HUES64 (cell line): ENCODE data around the gene POC1A.

Experiments
- H3K27ac ChIP-seq: 2 replicates; pipeline ENCODE4 v1.7.0; 2013; ENCODE audit warnings: low read depth, low read length, inconsistent platforms
- H3K27me3 ChIP-seq: 2 replicates; pipeline ENCODE4 v1.6.1; 2013; ENCODE audit warnings: mild to moderate bottlenecking, low read length; ENCODE audit not compliant: insufficient read depth
- H3K36me3 ChIP-seq: 2 replicates; pipeline ENCODE4 v1.6.1; 2013; ENCODE audit warnings: mild to moderate bottlenecking, low read length; ENCODE audit not compliant: insufficient read depth
- H3K4me1 ChIP-seq: 2 replicates; pipeline ENCODE4 v1.6.1; 2013; ENCODE audit warnings: mild to moderate bottlenecking, low read length, moderate library complexity; ENCODE audit not compliant: insufficient read depth
- H3K4me3 ChIP-seq: 2 replicates; pipeline ENCODE4 v1.5.1; 2013; ENCODE audit warnings: mild to moderate bottlenecking, low read length, moderate library complexity
- H3K9ac ChIP-seq: 2 replicates; pipeline ENCODE4 v1.6.1; 2013; ENCODE audit warnings: mild to moderate bottlenecking, low read depth, low read length
- H3K9me3 ChIP-seq: 2 replicates; pipeline ENCODE4 v1.6.1; 2013; ENCODE audit warnings: low read depth, low read length; ENCODE audit not compliant: insufficient read depth
- WGBS: fragments of 150-250, 120-280 bp; methylation state at CpG from one replicate; pipeline ENCODE4 v1.1.7; 2013; ENCODE audit warnings: missing lambda C conversion rate; 5-methylcytosine and 5-hydroxymethylcytosine counted together

The POC1A gene

DNA sequence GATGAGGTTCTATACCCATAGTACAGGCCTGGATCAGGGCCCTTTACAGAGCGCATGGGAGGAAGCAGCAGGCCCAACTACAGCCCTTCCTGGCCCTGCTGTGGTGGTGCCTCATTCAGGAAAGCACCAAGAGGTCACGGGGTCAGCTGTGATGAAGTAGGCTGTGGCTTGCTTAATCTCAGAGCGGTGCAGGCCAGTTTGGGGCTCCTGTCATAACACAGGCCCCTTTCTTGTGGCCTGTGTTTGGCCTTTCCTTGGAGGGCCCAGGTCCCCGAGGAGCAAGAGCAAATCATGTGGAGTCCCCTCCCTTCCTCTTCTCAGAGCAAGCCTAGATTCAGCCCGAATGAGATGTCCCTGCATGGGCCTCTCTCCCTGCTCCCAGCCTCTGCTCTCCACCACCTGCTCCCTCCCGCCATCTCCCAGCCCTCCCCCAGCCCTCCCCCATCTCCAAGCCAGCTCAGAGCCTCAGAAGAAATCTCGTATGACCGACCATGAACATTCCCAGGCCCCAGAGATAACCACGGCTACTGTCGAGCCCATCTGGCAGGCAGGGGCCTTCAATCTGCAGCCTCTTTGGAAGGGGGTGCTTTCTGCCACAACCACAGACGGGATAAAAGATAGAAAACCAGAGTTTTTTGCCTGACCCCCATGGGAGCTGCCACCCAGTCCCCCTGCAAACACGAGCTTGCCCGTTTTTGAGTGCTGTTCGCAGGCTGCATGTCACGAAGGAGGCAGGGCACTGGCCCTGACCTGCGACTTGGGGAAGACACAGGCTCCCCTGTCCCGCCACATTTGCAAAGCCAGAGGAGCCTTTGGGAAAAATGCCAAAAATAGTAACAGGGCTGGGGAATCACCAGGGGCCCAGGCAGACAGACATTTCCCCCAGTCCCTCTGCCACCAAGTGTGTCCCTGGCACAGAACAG, 65.5 kb downstream of the POC1A start:
- Histone ChIP-seq H3K36me3 (peaks cover 3% of the 10 kb centered on the region; the same call in 1 of the 2 replicates), H3K4me1 (no peaks in the 10 kb centered on the region), H3K4me3 (no peak overlapping the region), H3K27ac (no peak overlapping the region), H3K27me3 (no peaks in the 10 kb centered on the region), H3K9me3 (no peaks in the 10 kb centered on the region), H3K9ac (no peak overlapping the region; the same call in 1 of the 2 replicates)
- 87% methylated on average over 17 of the region's 17 CpGs for WGBS

DNA sequence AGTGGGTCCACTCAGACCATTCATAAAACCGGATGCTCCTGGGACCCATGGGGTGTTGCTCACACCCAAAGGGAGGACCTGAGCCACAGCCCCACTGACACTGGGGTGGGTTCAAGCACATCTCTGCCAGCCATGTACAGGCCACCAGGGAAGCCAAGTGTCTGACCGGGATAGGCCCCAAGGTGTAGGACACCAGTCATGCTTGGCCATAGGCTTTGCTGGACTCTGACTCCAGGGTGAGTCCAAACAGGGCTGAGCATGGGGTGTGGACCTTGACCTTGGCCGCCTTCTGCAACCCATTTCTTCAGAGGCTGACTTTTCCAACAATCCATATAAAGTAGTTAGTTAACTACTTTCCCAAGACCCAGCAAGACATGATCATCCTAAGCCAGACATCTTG, 66.5 kb downstream of the POC1A start:
- WGBS: 93% methylated on average over 3 of the region's 3 CpGs
- no peaks in the 10 kb centered on the region for H3K27me3 ChIP-seq
- H3K4me1 ChIP-seq: no peaks in the 10 kb centered on the region
- H3K4me3 ChIP-seq: no peak overlapping the region
- H3K36me3 ChIP-seq: no peaks in the 10 kb centered on the region
- H3K27ac ChIP-seq: no peak overlapping the region
- no peaks in the 10 kb centered on the region for H3K9me3 ChIP-seq
- H3K9ac ChIP-seq: no peak overlapping the region

DNA sequence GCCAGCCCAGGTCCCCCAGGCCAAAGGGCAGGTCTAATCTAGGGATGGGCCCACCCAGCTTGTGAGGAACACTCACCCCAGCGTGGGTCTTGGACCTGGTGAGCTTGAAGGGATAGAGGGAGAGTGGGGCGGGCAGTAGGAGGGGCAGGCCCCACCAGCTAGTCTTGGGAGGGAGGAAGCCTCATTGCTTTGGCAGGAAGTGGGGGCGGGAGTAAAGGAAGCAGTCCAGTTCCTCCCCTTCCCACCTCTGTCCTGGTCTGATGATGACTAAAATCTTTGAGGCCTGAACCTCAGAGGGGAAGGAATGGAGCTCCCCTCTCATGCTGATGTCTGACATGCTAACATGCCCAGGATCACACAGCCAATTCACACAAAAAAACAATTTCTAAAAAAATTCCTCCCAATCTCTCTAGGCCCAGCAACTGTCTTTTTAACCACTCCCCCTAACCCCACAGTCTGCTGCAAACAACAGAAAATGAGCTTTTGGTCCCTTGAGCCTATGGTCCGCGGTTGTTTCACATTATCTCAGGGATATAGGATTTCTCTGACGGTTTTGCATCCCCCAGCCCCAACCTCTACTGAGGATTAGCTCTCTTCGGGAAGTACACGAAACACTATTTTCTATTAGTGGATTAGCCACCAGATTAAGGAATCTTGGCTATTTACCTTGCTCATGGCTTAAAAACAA, 67.1 kb downstream of the POC1A start:
- Histone ChIP-seq H3K9ac (no peak overlapping the region), H3K27ac (no peak overlapping the region), H3K4me1 (no peaks in the 10 kb centered on the region), H3K27me3 (no peaks in the 10 kb centered on the region), H3K9me3 (no peaks in the 10 kb centered on the region), H3K36me3 (no peaks in the 10 kb centered on the region), H3K4me3 (no peak overlapping the region)
- WGBS: 86% methylated on average over 8 of the region's 8 CpGs

DNA sequence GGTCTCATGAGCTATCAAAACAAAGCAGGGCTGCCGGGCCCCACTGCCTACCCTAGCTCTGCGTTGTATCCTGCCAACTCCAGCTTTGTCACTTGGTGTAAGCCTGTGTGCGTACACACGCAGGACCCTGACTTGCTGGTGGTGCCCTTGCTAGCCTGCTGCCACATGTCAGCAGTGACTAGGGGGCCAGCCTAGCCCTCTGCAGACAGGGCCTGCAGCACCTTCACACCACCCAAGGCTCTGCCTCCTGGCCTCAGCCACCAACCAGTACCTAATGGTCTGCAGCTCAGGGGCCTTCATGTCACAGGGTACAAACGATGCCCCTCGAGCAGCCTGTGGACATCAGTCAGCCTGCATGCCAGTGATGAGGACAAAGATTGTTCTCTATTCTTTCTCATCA, 67.8 kb downstream of the POC1A start:
- WGBS: 94% methylated on average over 6 of the region's 6 CpGs
- Histone ChIP-seq H3K4me1 (no peaks in the 10 kb centered on the region), H3K9ac (no peak overlapping the region), H3K36me3 (no peaks in the 10 kb centered on the region), H3K27me3 (no peaks in the 10 kb centered on the region), H3K27ac (no peak overlapping the region), H3K4me3 (no peak overlapping the region), H3K9me3 (no peaks in the 10 kb centered on the region)

DNA sequence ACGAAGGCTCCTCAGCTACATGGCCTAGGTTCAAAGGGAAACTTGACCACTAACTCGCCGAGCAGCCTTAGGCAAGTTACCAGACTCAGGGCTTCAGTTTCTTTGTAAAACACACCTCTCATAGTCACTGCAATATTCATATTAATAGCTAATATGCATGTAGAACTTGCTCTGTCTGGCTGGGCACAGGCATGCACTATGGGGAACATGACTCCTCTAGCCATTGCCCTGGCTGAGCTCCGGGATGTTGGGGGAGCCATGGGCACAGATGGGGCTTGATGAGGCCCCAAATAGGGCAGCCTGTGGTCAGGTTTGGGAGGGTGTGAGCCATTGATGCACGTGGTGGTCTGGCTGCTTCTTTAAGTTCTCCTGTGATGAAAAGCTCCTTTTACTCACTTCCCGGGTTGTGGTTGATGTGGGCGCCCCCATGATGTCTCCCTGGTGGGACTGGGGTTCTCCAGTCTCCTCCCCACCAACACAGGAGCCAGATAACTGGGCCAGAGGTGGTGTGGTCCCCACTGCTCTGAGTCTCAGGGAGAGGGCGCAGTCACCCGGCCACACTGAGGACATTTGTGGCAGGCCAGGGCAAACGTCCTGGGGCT, 68.4 kb downstream of the POC1A start:
- Histone ChIP-seq H3K4me1 (no peaks in the 10 kb centered on the region), H3K9ac (no peak overlapping the region), H3K27me3 (no peaks in the 10 kb centered on the region), H3K27ac (no peak overlapping the region), H3K4me3 (no peak overlapping the region), H3K36me3 (no peaks in the 10 kb centered on the region), H3K9me3 (no peaks in the 10 kb centered on the region)
- 93% methylated on average over 10 of the region's 10 CpGs for WGBS

DNA sequence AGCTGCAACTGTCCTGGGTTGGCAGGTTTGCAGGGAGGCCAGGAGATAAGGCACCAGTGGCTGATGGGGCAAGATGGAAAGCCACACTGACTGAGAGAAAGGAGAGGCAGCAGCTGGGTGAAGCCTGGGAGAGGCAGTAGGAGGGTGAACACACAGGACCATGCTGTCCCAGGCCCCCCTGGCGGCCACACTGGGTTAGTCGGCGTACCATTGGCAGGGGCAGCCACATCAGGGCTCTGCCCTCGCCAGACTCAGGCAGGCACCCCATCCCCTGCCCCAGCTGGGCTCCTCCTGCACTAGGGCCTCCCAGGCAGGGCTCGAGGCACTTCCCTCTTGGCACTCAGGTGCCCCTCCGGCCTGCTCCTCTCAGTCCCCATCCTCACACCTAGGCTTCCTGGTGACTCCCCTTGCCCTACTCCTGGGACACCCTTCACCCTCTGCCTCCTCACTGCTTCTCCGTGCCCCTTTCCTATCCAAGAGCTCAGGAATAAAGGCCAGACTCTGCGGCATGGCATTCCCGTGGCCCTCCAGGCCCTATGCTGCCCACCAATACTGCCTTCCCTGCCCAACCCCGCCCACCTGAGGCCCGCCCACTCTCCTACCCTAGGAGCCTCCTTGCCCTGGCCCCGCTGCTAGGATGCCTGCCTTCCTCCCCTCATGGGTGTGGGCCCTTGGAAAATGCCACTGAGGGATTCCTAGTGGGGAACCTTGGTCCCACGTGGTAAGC, 69.1 kb downstream of the POC1A start:
- H3K4me3 ChIP-seq: no peak overlapping the region
- no peaks in the 10 kb centered on the region for H3K27me3 ChIP-seq
- H3K27ac ChIP-seq: no peak overlapping the region
- H3K9ac ChIP-seq: no peak overlapping the region
- no peaks in the 10 kb centered on the region for H3K4me1 ChIP-seq
- 85% methylated on average over 13 of the region's 13 CpGs for WGBS
- no peaks in the 10 kb centered on the region for H3K9me3 ChIP-seq
- no peaks in the 10 kb centered on the region for H3K36me3 ChIP-seq

DNA sequence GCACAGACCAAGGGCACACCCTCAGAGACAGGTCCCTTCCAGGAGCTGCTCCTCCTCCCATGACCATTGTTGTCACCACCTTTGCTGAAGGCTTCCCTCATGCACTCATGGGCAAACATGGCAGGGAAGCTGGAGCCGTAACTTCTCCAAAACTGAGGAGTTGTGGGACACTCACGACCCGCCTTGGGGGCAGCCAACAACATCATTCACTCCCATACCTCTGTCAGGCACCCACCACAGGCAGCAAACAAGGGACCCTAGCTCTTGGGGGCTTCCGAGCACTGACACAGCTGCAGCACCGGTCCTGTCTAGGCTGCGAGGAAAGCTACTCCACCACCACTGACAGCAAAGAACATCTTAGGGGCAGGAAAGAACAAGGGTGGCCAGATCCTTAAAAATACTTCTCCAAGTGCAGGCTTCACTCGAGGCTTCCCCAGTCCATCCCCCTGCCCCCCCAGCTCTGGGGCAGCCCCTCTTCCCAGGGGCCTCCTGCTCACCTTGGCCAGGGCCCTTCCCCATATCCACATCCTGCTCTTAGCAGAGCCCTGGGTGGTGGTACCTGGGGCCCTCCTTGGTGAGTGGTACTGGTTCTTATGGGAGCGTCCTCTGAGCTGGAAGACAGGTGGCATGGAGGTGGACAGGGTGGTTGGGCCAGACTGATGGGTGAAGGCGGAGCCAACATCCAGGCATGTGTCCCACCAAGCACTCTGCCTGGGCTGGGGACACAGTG, 69.8 kb downstream of the POC1A start:
- no peaks in the 10 kb centered on the region for H3K9me3 ChIP-seq
- no peak overlapping the region for H3K9ac ChIP-seq
- H3K27me3 ChIP-seq: no peaks in the 10 kb centered on the region
- no peak overlapping the region for H3K27ac ChIP-seq
- no peaks in the 10 kb centered on the region for H3K36me3 ChIP-seq
- H3K4me3 ChIP-seq: no peak overlapping the region
- no peaks in the 10 kb centered on the region for H3K4me1 ChIP-seq
- 95% methylated on average over 9 of the region's 9 CpGs for WGBS

DNA sequence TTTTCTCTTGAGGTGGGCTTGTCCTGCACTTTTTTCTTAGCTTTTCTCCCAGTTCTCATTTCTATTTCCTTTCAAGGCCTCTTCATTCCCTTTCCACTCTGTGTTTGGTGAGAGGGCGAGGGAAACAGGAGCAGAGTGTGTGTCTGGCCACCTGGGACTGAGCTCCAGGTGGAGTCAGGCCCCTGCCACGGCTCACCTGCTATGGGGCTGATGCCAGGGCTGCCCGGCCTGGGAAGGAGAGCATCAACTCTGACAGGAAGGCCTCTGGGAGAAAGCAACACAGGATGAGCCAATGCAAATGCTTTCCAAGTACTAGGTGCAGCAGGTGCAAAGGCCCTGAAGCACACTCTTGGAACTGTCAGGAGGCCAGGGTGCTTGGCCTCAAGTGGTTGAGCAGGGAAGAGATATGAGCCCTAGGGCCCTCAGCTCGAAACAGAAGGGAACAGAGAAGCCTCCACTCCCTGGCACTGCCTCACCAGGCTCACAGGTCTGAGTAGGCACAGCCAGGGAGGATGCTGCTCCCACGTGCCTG, 70.6 kb downstream of the POC1A start:
- H3K27me3 ChIP-seq: no peaks in the 10 kb centered on the region
- no peak overlapping the region for H3K9ac ChIP-seq
- H3K36me3 ChIP-seq: no peaks in the 10 kb centered on the region
- 86% methylated on average over 5 of the region's 5 CpGs for WGBS
- H3K27ac ChIP-seq: no peak overlapping the region
- H3K4me3 ChIP-seq: no peak overlapping the region
- no peaks in the 10 kb centered on the region for H3K4me1 ChIP-seq
- no peaks in the 10 kb centered on the region for H3K9me3 ChIP-seq

DNA sequence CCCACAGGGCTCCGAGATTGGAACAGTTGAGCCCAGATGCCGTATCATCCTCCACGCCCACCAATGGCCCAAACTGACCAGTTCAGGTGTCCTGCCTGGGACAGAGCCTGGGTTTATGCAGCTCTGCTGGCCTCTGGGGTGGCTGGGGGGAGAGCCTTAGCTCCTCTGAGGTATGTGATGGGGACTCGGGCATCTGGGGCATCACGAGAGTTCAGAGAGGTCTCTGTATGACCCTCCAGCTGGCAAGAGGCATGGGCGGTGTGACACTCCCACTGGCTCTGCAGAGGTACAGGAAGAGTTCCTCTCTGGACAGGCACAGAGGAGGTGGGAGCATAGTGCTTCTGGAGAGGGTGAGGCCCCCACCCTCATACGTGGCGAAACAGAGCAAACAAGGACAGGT, 71.3 kb downstream of the POC1A start:
- 94% methylated on average over 8 of the region's 8 CpGs for WGBS
- H3K4me1 ChIP-seq: no peaks in the 10 kb centered on the region
- H3K9ac ChIP-seq: no peak overlapping the region
- no peak overlapping the region for H3K4me3 ChIP-seq
- no peaks in the 10 kb centered on the region for H3K36me3 ChIP-seq
- H3K9me3 ChIP-seq: no peaks in the 10 kb centered on the region
- no peaks in the 10 kb centered on the region for H3K27me3 ChIP-seq
- no peak overlapping the region for H3K27ac ChIP-seq
